Measurements from ENCODE around the gene FAM170B. TPM values are rescaled to one million over a fixed set of nuclear protein-coding genes. Genes with fewer than 3 reads are reported as not detected.

The FAM170B gene
- total RNA-seq, 1 experiment from 2014 or later: not detected

DNA sequence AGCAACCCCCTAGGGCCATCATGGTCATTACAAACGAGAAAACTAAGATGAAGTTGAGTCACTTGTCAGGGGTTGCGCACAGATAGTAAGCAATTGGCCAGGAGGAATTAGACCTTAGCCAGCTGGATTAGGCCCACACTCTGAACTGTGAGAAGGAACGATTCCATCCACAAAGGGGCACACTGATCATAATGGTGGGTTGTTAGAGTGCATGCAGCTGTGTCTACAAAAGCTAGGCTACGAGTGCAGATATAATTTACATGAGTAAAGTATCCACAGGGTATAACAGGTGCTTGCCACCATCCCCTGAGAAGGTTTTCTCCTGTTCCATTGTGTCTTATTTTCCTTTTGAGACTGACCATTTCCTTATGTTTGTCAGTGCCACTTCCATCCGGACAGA is 16.6 kb upstream of the FAM170B start:
- no peak for ATAC-seq
- H3K27me3 Mint-ChIP-seq (ENCODE audit: low read depth): no peaks in the 10 kb centered on the region
- DNase-seq (ENCODE audit: low spot score): no peak
- CTCF ChIA-PET: no interaction called here
- no peaks in the 10 kb centered on the region for H3K4me1 Mint-ChIP-seq
- no peak overlapping the region for H3K4me3 Mint-ChIP-seq
- POLR2A ChIA-PET: no interaction called here
- TF ChIP-seq, protein P1, sequence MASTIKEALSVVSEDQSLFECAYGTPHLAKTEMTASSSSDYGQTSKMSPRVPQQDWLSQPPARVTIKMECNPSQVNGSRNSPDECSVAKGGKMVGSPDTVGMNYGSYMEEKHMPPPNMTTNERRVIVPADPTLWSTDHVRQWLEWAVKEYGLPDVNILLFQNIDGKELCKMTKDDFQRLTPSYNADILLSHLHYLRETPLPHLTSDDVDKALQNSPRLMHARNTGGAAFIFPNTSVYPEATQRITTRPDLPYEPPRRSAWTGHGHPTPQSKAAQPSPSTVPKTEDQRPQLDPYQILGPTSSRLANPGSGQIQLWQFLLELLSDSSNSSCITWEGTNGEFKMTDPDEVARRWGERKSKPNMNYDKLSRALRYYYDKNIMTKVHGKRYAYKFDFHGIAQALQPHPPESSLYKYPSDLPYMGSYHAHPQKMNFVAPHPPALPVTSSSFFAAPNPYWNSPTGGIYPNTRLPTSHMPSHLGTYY (CRISPR knock-in tag; IDR thresholded peaks at IDR 0.05): no peak
- TF ChIP-seq, protein P2, sequence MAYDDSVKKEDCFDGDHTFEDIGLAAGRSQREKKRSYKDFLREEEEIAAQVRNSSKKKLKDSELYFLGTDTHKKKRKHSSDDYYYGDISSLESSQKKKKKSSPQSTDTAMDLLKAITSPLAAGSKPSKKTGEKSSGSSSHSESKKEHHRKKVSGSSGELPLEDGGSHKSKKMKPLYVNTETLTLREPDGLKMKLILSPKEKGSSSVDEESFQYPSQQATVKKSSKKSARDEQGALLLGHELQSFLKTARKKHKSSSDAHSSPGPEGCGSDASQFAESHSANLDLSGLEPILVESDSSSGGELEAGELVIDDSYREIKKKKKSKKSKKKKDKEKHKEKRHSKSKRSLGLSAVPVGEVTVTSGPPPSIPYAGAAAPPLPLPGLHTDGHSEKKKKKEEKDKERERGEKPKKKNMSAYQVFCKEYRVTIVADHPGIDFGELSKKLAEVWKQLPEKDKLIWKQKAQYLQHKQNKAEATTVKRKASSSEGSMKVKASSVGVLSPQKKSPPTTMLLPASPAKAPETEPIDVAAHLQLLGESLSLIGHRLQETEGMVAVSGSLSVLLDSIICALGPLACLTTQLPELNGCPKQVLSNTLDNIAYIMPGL (CRISPR knock-in tag; IDR thresholded peaks at IDR 0.05): no peak
- no peak for TF ChIP-seq TEAD1 (CRISPR knock-in tag; IDR thresholded peaks at IDR 0.05)
- peaks cover 16% of the 10 kb centered on the region for H3K9me3 Mint-ChIP-seq
- H3K27ac Mint-ChIP-seq: no peak overlapping the region
- peaks cover 8% of the 10 kb centered on the region for H3K36me3 Mint-ChIP-seq

- H3K27ac Mint-ChIP-seq: no peak overlapping the region
- no peak for ATAC-seq
- ChIA-PET POLR2A (no interaction called here), CTCF (interaction anchor here (1.1 kb wide), 1 partner anchor 12 kb away, joined by 3 read pairs; no protein-coding TSS in a partner anchor)
- H3K9me3 Mint-ChIP-seq: peaks cover 13% of the 10 kb centered on the region
- TF ChIP-seq EMX1 (CRISPR knock-in tag; IDR thresholded peaks at IDR 0.05) (no peak), SP1 (CRISPR knock-in tag; conservative IDR thresholded peaks at IDR 0.05) (no peak)
- no peaks in the 10 kb centered on the region for H3K4me1 Mint-ChIP-seq
- peaks cover 8% of the 10 kb centered on the region for H3K36me3 Mint-ChIP-seq
- no peak for DNase-seq (ENCODE audit: low spot score)
- no peak overlapping the region for H3K4me3 Mint-ChIP-seq
- no peaks in the 10 kb centered on the region for H3K27me3 Mint-ChIP-seq (ENCODE audit: low read depth)
Measured at GRCh38 chr10:49149881-49150280, 16.1 kb upstream of the FAM170B start.

DNA sequence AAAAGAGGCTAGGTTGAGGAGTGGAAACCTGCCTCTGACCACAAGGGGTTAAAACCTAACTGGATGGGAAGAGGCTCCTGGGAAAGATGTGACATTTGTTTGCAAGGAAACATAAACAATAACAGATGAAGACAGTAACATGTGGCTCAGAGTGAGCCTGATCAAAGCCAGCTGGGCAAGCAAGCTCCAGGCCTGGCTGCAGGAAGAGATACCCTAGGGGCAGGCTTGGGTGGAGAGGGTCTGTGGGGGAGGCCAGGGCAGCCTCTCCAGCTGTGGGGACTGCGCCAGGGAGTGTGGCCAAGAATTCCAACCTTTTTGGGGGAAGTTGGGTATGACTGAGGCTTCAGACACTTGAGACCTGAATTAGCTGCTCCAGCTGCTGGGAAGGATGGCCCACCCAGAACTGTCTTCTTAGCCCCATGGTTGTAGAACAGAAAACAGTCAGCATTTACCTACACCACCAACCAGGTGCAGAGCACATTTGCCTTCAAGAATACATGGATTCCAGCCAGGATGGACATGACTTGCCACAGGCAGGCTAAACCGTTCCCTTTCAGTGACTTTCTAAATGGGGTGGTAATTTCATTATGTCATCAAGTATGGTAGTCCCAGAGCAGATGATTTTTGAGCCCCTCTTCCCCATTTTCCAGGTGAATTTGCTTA is 10.4 kb upstream of the FAM170B start:
- ATAC-seq: no peak
- ChIA-PET CTCF (interaction anchor here (1.1 kb wide), 1 partner anchor 18 kb away, joined by 3 read pairs; no protein-coding TSS in a partner anchor), POLR2A (no interaction called here)
- H3K4me3 Mint-ChIP-seq: no peak overlapping the region
- DNase-seq (ENCODE audit: low spot score): no peak
- no peaks in the 10 kb centered on the region for H3K27me3 Mint-ChIP-seq (ENCODE audit: low read depth)
- no peak overlapping the region for H3K27ac Mint-ChIP-seq
- H3K9me3 Mint-ChIP-seq: peaks cover 24% of the 10 kb centered on the region
- peaks cover 25% of the 10 kb centered on the region for H3K4me1 Mint-ChIP-seq
- H3K36me3 Mint-ChIP-seq: peaks cover 8% of the 10 kb centered on the region
- TF ChIP-seq, protein P3, sequence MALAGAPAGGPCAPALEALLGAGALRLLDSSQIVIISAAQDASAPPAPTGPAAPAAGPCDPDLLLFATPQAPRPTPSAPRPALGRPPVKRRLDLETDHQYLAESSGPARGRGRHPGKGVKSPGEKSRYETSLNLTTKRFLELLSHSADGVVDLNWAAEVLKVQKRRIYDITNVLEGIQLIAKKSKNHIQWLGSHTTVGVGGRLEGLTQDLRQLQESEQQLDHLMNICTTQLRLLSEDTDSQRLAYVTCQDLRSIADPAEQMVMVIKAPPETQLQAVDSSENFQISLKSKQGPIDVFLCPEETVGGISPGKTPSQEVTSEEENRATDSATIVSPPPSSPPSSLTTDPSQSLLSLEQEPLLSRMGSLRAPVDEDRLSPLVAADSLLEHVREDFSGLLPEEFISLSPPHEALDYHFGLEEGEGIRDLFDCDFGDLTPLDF (CRISPR knock-in tag; IDR thresholded peaks at IDR 0.05): no peak
- TF ChIP-seq NFATC4 (CRISPR knock-in tag; IDR thresholded peaks at IDR 0.05) (no peak), ESRRA (CRISPR knock-in tag; IDR thresholded peaks at IDR 0.05; ENCODE audit: borderline replicate concordance) (no peak), FOXK1 (CRISPR knock-in tag; IDR thresholded peaks at IDR 0.05) (no peak), MXD4 (CRISPR knock-in tag; IDR thresholded peaks at IDR 0.05; ENCODE audit: borderline replicate concordance) (no peak), PREB (CRISPR knock-in tag; IDR thresholded peaks at IDR 0.05; ENCODE audit: borderline replicate concordance) (no peak), ZBTB21 (CRISPR knock-in tag; IDR thresholded peaks at IDR 0.05; ENCODE audit: borderline replicate concordance) (no peak), ZNF121 (CRISPR knock-in tag; IDR thresholded peaks at IDR 0.05) (no peak), TP53 (CRISPR knock-in tag; IDR thresholded peaks at IDR 0.05) (no peak), PRRX2 (CRISPR knock-in tag; IDR thresholded peaks at IDR 0.05) (no peak), ATF1 (CRISPR knock-in tag; IDR thresholded peaks at IDR 0.05) (no peak), JUN (CRISPR knock-in tag; IDR thresholded peaks at IDR 0.05) (no peak), ATF3 (CRISPR knock-in tag; conservative IDR thresholded peaks at IDR 0.05) (no peak), NR2C2 (CRISPR knock-in tag; IDR thresholded peaks at IDR 0.05) (no peak)
- TF ChIP-seq, protein P4, sequence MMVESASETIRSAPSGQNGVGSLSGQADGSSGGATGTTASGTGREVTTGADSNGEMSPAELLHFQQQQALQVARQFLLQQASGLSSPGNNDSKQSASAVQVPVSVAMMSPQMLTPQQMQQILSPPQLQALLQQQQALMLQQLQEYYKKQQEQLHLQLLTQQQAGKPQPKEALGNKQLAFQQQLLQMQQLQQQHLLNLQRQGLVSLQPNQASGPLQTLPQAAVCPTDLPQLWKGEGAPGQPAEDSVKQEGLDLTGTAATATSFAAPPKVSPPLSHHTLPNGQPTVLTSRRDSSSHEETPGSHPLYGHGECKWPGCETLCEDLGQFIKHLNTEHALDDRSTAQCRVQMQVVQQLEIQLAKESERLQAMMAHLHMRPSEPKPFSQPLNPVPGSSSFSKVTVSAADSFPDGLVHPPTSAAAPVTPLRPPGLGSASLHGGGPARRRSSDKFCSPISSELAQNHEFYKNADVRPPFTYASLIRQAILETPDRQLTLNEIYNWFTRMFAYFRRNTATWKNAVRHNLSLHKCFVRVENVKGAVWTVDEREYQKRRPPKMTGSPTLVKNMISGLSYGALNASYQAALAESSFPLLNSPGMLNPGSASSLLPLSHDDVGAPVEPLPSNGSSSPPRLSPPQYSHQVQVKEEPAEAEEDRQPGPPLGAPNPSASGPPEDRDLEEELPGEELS (CRISPR knock-in tag; IDR thresholded peaks at IDR 0.05): no peak
- TF ChIP-seq, protein P5, sequence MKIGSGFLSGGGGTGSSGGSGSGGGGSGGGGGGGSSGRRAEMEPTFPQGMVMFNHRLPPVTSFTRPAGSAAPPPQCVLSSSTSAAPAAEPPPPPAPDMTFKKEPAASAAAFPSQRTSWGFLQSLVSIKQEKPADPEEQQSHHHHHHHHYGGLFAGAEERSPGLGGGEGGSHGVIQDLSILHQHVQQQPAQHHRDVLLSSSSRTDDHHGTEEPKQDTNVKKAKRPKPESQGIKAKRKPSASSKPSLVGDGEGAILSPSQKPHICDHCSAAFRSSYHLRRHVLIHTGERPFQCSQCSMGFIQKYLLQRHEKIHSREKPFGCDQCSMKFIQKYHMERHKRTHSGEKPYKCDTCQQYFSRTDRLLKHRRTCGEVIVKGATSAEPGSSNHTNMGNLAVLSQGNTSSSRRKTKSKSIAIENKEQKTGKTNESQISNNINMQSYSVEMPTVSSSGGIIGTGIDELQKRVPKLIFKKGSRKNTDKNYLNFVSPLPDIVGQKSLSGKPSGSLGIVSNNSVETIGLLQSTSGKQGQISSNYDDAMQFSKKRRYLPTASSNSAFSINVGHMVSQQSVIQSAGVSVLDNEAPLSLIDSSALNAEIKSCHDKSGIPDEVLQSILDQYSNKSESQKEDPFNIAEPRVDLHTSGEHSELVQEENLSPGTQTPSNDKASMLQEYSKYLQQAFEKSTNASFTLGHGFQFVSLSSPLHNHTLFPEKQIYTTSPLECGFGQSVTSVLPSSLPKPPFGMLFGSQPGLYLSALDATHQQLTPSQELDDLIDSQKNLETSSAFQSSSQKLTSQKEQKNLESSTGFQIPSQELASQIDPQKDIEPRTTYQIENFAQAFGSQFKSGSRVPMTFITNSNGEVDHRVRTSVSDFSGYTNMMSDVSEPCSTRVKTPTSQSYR (CRISPR knock-in tag; IDR thresholded peaks at IDR 0.05): no peak
